Coronary artery (tissue), 2 donors: ENCODE results near the gene ANKRD36C.
"Not testable (repeated sequence)": the region's sequence is repeated elsewhere in the genome, so short reads cannot be mapped to it uniquely, and the experiment has no call there.

Source experiments
- DNase-seq: peaks from one replicate; pipeline ENCODE4 v3.0.0-alpha.2; 2017; ENCODE audit warnings: low spot score
- H3K27ac ChIP-seq, 2 donors: fragments of 200-600 bp; sonication (generic); one replicate each; pipeline ENCODE4 v1.5.1; 2016 to 2019
- H3K4me3 ChIP-seq: fragments of 200-600 bp; sonication (generic); 2 replicates; pipeline ENCODE4 v1.5.1; 2016; ENCODE audit warnings: mild to moderate bottlenecking, moderate library complexity
- CTCF ChIP-seq: fragments of 200-600 bp; sonication (generic); IDR thresholded peaks from one replicate; pipeline ENCODE4 v1.5.1; 2019; ENCODE audit warnings: antibody characterized with exemption

ANKRD36C gene

GRCh38 chr2:95991351-95992094, at the start of gene ANKRD36C:
Gene ANKRD36C (minus strand): TSS chr2:95991824. CDS start chr2:95991708, 116 bp downstream.
- Histone ChIP-seq H3K4me3 (peak within 1 kb of the TSS; percentile 90), H3K27ac (peak within 1 kb of the TSS; percentile 82 to 97)
- DNase-seq: not testable (repeated sequence)

- not testable (repeated sequence) for DNase-seq, H3K27ac ChIP-seq, H3K4me3 ChIP-seq
These were observed 43.9 kb upstream of the ANKRD36C start for GRCh38 chr2:96035554-96035953.

GRCh38 chr2:96034792-96035191, 43.2 kb upstream of the ANKRD36C start, which contains the start of gene GPAT2:
Gene GPAT2 (minus strand): TSS chr2:96034916. CDS start chr2:96032359, 2,557 bp downstream.
- not testable (repeated sequence) for H3K4me3 ChIP-seq, H3K27ac ChIP-seq, DNase-seq

- H3K4me3 ChIP-seq, H3K27ac ChIP-seq, DNase-seq: not testable (repeated sequence)
These were observed 42.4 kb upstream of the ANKRD36C start for GRCh38 chr2:96033997-96034396.

- H3K27ac ChIP-seq, H3K4me3 ChIP-seq, DNase-seq: not testable (repeated sequence)
These were observed 36.2 kb upstream of the ANKRD36C start for GRCh38 chr2:96027725-96028325.

- not testable (repeated sequence) for H3K27ac ChIP-seq, H3K4me3 ChIP-seq, DNase-seq
These were observed 34.1 kb upstream of the ANKRD36C start for GRCh38 chr2:96025755-96026154.

GRCh38 chr2:96025194-96025492, 33.5 kb upstream of the ANKRD36C start:
- TF ChIP-seq CTCF: no peak
- H3K27ac ChIP-seq: no peak overlapping the region
- no peak overlapping the region for H3K4me3 ChIP-seq
- no peak for DNase-seq

- no peak overlapping the region for H3K27ac ChIP-seq
- no peak overlapping the region for H3K4me3 ChIP-seq
- TF ChIP-seq CTCF: no peak
These were observed 32.9 kb upstream of the ANKRD36C start for GRCh38 chr2:96024336-96025193.

GRCh38 chr2:96023701-96024100, 32.1 kb upstream of the ANKRD36C start:
- not testable (repeated sequence) for H3K4me3 ChIP-seq, H3K27ac ChIP-seq, DNase-seq

More at GRCh38 chr2:96024336-96025193, 32.9 kb upstream of the ANKRD36C start:
- no peak for DNase-seq

- DNase-seq, H3K27ac ChIP-seq, H3K4me3 ChIP-seq: not testable (repeated sequence)
These were observed 31.2 kb upstream of the ANKRD36C start for GRCh38 chr2:96022701-96023447.

GRCh38 chr2:96022126-96022525, 30.5 kb upstream of the ANKRD36C start:
- not testable (repeated sequence) for H3K27ac ChIP-seq, H3K4me3 ChIP-seq, DNase-seq

GRCh38 chr2:96021142-96021541, 29.5 kb upstream of the ANKRD36C start:
- not testable (repeated sequence) for DNase-seq, H3K4me3 ChIP-seq, H3K27ac ChIP-seq

GRCh38 chr2:96019909-96020590, 28.4 kb upstream of the ANKRD36C start:
- H3K4me3 ChIP-seq, H3K27ac ChIP-seq, DNase-seq: not testable (repeated sequence)

GRCh38 chr2:96016321-96016720, 24.7 kb upstream of the ANKRD36C start:
- H3K27ac ChIP-seq, DNase-seq, H3K4me3 ChIP-seq: not testable (repeated sequence)

GRCh38 chr2:96012792-96013264, 21.2 kb upstream of the ANKRD36C start:
- not testable (repeated sequence) for DNase-seq, H3K4me3 ChIP-seq, H3K27ac ChIP-seq
